Mesenchymal stem cell (in vitro differentiated cells and primary cell): ENCODE data around the gene HINT1.

Source experiments
- DNase-seq: peaks from one replicate; pipeline ENCODE4 v3.0.0-alpha.2; 2013
- H2AFZ ChIP-seq: one replicate; pipeline ENCODE4 v1.6.1; 2013; ENCODE audit warnings: low read depth, mild to moderate bottlenecking, control low read depth, inconsistent platforms, low read length, moderate library complexity
- H2AK5ac ChIP-seq: 2 replicates; pipeline ENCODE4 v1.6.1; 2013; ENCODE audit warnings: low read length, moderate library complexity, mild to moderate bottlenecking, inconsistent platforms; ENCODE audit not compliant: severe bottlenecking
- H2BK120ac ChIP-seq: one replicate; pipeline ENCODE4 v1.6.1; 2013; ENCODE audit warnings: low read depth, mild to moderate bottlenecking, inconsistent platforms, low read length, moderate library complexity
- H2BK12ac ChIP-seq, 2 experiments: one replicate each; pipeline ENCODE4 v1.6.1; 2013; ENCODE audit warnings: inconsistent platforms in 2 of 2, low read length in 2 of 2, mild to moderate bottlenecking in 2 of 2, moderate library complexity in 2 of 2, control low read depth in 1 of 2
- H2BK15ac ChIP-seq: one replicate; pipeline ENCODE4 v1.6.1; 2013; ENCODE audit warnings: mild to moderate bottlenecking, low read depth, inconsistent platforms; ENCODE audit not compliant: poor library complexity, severe bottlenecking
- H2BK5ac ChIP-seq: 2 replicates; pipeline ENCODE4 v1.6.1; 2013; ENCODE audit warnings: low read depth, mild to moderate bottlenecking, low read length, control low read depth, inconsistent platforms; ENCODE audit not compliant: poor library complexity, severe bottlenecking
- H3K14ac ChIP-seq, 2 experiments: one replicate each; pipeline ENCODE4 v1.6.1; 2013; ENCODE audit warnings: inconsistent platforms in 2 of 2, low read length in 2 of 2, control low read depth in 1 of 2, mild to moderate bottlenecking in 1 of 2, moderate library complexity in 1 of 2
- H3K18ac ChIP-seq, 2 experiments: one replicate each; pipeline ENCODE4 v1.6.1; 2013; ENCODE audit warnings: inconsistent platforms in 2 of 2, low read length in 2 of 2, control low read depth in 1 of 2, low read depth in 1 of 2, mild to moderate bottlenecking in 1 of 2
- H3K23ac ChIP-seq, 2 experiments: one replicate each; pipeline ENCODE4 v1.6.1; 2013; ENCODE audit warnings: inconsistent platforms in 2 of 2, low read length in 2 of 2, mild to moderate bottlenecking in 2 of 2, moderate library complexity in 2 of 2, control low read depth in 1 of 2
- H3K27ac ChIP-seq: 2 replicates; pipeline ENCODE4 v1.5.1; 2013; ENCODE audit warnings: mild to moderate bottlenecking, moderate library complexity, low read length, control low read depth, inconsistent platforms; ENCODE audit not compliant: poor library complexity, severe bottlenecking
- H3K27me3 ChIP-seq, 2 experiments: 2 replicates each; pipeline versions ENCODE4 v1.6.1 to v1.7.0; 2013; ENCODE audit warnings: low read length in 2 of 2, mild to moderate bottlenecking in 2 of 2, moderate library complexity in 2 of 2, control low read depth in 1 of 2, inconsistent platforms in 1 of 2; ENCODE audit not compliant: control insufficient read depth in 1 of 2, insufficient read depth in 1 of 2
- H3K36me3 ChIP-seq, 2 experiments: 2 replicates each; pipeline versions ENCODE4 v1.6.1 to v1.7.0; 2013; ENCODE audit warnings: low read length in 2 of 2, control low read depth in 1 of 2, inconsistent platforms in 1 of 2, low read depth in 1 of 2, mild to moderate bottlenecking in 1 of 2; ENCODE audit not compliant: insufficient read depth in 2 of 2, control insufficient read depth in 1 of 2
- H3K4ac ChIP-seq, 2 experiments: one replicate each; pipeline ENCODE4 v1.6.1; 2013; ENCODE audit warnings: inconsistent platforms in 2 of 2, low read length in 2 of 2, mild to moderate bottlenecking in 2 of 2, moderate library complexity in 2 of 2, control low read depth in 1 of 2, low read depth in 1 of 2
- H3K4me1 ChIP-seq: 2 replicates; pipeline ENCODE4 v1.6.1; 2013; ENCODE audit warnings: low read depth, low read length, control low read depth; ENCODE audit not compliant: control insufficient read depth, insufficient read depth
- H3K4me2 ChIP-seq: 2 replicates; pipeline ENCODE4 v1.6.1; 2013; ENCODE audit warnings: low read length, mild to moderate bottlenecking, inconsistent platforms; ENCODE audit not compliant: poor library complexity, severe bottlenecking
- H3K4me3 ChIP-seq, 2 experiments: 2 replicates each; pipeline versions ENCODE4 v1.5.1 to v1.7.0; 2013; ENCODE audit warnings: low read length in 2 of 2, mild to moderate bottlenecking in 2 of 2, control low read depth in 1 of 2, low read depth in 1 of 2; ENCODE audit not compliant: insufficient read depth in 1 of 2
- H3K79me1 ChIP-seq: replicated peaks from 2 replicates; pipeline ENCODE4 v1.6.1; 2013; ENCODE audit warnings: mild to moderate bottlenecking, control low read depth, low read length, inconsistent platforms; ENCODE audit not compliant: poor library complexity, severe bottlenecking
- H3K9ac ChIP-seq: 2 replicates; pipeline ENCODE4 v1.7.0; 2013; ENCODE audit warnings: mild to moderate bottlenecking, low read length, moderate library complexity
- H3K9me3 ChIP-seq: 2 replicates; pipeline ENCODE4 v1.7.0; 2013; ENCODE audit warnings: mild to moderate bottlenecking, low read length; ENCODE audit not compliant: control insufficient read depth
- H4K8ac ChIP-seq: one replicate; pipeline ENCODE4 v1.6.1; 2013; ENCODE audit warnings: inconsistent platforms, mild to moderate bottlenecking, low read length, moderate library complexity
- H4K91ac ChIP-seq: one replicate; pipeline ENCODE4 v1.6.1; 2013; ENCODE audit warnings: mild to moderate bottlenecking, low read length, inconsistent platforms
- WGBS: methylation state at CpG from one replicate; pipeline ENCODE4 v1.1.7; 2013; ENCODE audit warnings: mixed read lengths; 5-methylcytosine and 5-hydroxymethylcytosine counted together

Gene HINT1

DNA sequence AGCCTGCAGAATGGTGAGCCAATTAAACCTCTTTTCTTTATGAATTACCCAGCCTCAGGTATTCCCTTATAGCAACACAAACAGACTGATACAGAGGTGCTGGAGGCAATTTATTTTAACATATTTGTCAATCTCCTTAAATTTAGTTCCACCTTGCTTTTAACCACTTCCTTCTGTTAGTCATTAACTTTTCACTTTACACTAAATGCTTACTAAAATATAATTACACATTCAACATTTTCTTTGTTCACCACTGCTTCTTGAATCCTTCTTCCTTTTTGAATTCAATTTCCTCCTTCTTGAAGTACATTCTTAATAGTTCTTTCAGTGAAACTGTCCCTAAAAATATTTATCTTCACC is 45.1 kb upstream of the HINT1 start:
- Histone ChIP-seq H4K8ac (no peak overlapping the region), H4K91ac (no peak overlapping the region), H3K27ac (no peak overlapping the region), H3K4me3 (no peak overlapping the region), H3K9ac (no peak overlapping the region), H3K9me3 (no peaks in the 10 kb centered on the region), H3K14ac (no peak overlapping the region), H3K4me1 (peaks cover 2% of the 10 kb centered on the region), H3K27me3 (no peaks in the 10 kb centered on the region), H3K23ac (no peak overlapping the region), H3K4ac (no peak overlapping the region), H3K18ac (no peak overlapping the region), H3K79me1 (no peaks in the 10 kb centered on the region), H2BK12ac (no peak overlapping the region), H2AK5ac (no peak overlapping the region), H3K36me3 (no peaks in the 10 kb centered on the region), H2BK5ac (peak overlapping the region; percentile 12), H2AFZ (no peak overlapping the region), H2BK15ac (no peak overlapping the region), H2BK120ac (no peak overlapping the region), H3K4me2 (no peak overlapping the region)
- DNase-seq: no peak

DNA sequence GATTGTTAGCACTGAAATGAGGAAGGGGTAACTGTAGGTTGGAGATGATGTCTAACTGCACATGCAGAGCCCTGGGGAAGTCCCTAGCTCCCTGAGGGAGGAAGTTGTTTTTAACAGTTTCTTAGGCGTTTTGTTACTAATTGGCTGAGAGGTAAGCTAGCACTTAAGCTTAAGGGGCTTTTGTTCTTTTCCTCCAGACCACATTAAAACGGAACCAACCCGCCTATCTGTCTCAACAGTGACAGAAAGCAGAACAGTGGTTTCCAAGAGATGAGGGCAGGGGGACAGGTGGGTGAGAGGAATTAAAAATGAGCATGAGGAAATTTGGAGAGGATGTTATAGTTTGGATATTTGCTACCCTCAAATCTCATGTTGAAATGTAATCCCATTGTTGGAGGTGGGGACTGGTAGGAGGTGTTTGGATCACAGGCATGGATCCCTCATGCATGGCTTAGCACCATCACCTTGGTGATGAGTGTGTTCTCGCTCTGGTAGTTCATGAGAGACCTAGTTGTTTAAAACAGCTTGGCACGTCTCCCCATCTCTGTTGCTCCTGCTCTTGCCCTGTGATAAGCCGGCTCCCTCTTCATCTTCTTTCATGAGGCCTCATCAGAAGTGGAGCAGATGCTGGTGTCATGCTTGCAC is 44.6 kb upstream of the HINT1 start:
- no peak overlapping the region for H3K9ac ChIP-seq
- H2BK120ac ChIP-seq: no peak overlapping the region

DNA sequence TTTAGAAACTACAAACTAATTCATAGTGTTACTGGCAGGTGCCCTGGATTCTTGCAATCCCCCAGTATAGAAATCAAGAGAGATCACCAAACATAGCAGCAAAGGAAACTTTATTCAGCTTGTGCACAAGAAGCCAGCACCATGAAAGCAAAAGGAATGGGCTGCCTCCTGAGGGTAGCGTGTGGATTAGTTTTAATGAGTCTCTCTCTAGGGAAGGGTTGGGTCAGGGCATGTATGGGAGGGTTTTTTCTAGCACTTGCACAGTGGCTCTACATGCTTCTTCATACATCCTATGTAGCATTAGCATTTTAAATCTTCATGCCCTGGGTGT is 44.1 kb upstream of the HINT1 start:
- no peak overlapping the region for H3K4ac ChIP-seq
- no peaks in the 10 kb centered on the region for H3K79me1 ChIP-seq
- no peak overlapping the region for H2BK120ac ChIP-seq
- no peak overlapping the region for H4K91ac ChIP-seq
- no peak overlapping the region for H2AK5ac ChIP-seq
- H3K27me3 ChIP-seq: no peaks in the 10 kb centered on the region
- H3K4me1 ChIP-seq: peaks cover 2% of the 10 kb centered on the region
- H2BK5ac ChIP-seq: no peak overlapping the region
- no peak overlapping the region for H2AFZ ChIP-seq
- no peak overlapping the region for H3K27ac ChIP-seq
- DNase-seq: no peak
- WGBS: 100% methylated on average over 1 of the region's 1 CpG
- no peak overlapping the region for H3K9ac ChIP-seq
- no peak overlapping the region for H2BK15ac ChIP-seq
- H3K4me3 ChIP-seq: no peak overlapping the region
- no peak overlapping the region for H3K23ac ChIP-seq
- no peaks in the 10 kb centered on the region for H3K36me3 ChIP-seq
- no peak overlapping the region for H3K4me2 ChIP-seq
- no peak overlapping the region for H3K14ac ChIP-seq
- no peak overlapping the region for H3K18ac ChIP-seq
- no peak overlapping the region for H2BK12ac ChIP-seq
- no peak overlapping the region for H4K8ac ChIP-seq
- H3K9me3 ChIP-seq: no peaks in the 10 kb centered on the region

More for the DNA sequence above, 44.6 kb upstream of the HINT1 start:
- Histone ChIP-seq H2AFZ (no peak overlapping the region), H2BK12ac (no peak overlapping the region), H2BK15ac (no peak overlapping the region), H2AK5ac (no peak overlapping the region), H3K4me1 (peaks cover 2% of the 10 kb centered on the region), H3K18ac (no peak overlapping the region), H3K4ac (no peak overlapping the region), H3K36me3 (no peaks in the 10 kb centered on the region), H4K8ac (no peak overlapping the region), H4K91ac (no peak overlapping the region), H3K27ac (no peak overlapping the region), H2BK5ac (no peak overlapping the region), H3K9me3 (no peaks in the 10 kb centered on the region), H3K4me3 (no peak overlapping the region), H3K27me3 (no peaks in the 10 kb centered on the region), H3K14ac (no peak overlapping the region), H3K79me1 (no peaks in the 10 kb centered on the region), H3K4me2 (no peak overlapping the region), H3K23ac (no peak overlapping the region)
- WGBS: 49% methylated on average over 5 of the region's 6 CpGs
- DNase-seq: no peak

- H2AFZ ChIP-seq: no peak overlapping the region
- no peak overlapping the region for H3K4me3 ChIP-seq
- DNase-seq: no peak
- H3K27me3 ChIP-seq: no peaks in the 10 kb centered on the region
- H2BK120ac ChIP-seq: no peak overlapping the region
- no peak overlapping the region for H2AK5ac ChIP-seq
- H3K27ac ChIP-seq: no peak overlapping the region
- no peak overlapping the region for H4K91ac ChIP-seq
- H2BK15ac ChIP-seq: no peak overlapping the region
- H3K79me1 ChIP-seq: no peaks in the 10 kb centered on the region
- no peak overlapping the region for H2BK5ac ChIP-seq
- no peak overlapping the region for H3K18ac ChIP-seq
- H3K36me3 ChIP-seq: no peaks in the 10 kb centered on the region
- no peak overlapping the region for H4K8ac ChIP-seq
- no peak overlapping the region for H3K14ac ChIP-seq
- H3K9me3 ChIP-seq: no peaks in the 10 kb centered on the region
- H3K4ac ChIP-seq: no peak overlapping the region
- H2BK12ac ChIP-seq: no peak overlapping the region
- no peak overlapping the region for H3K23ac ChIP-seq
- H3K4me2 ChIP-seq: no peak overlapping the region
- 90% methylated on average over 1 of the region's 1 CpG for WGBS
- no peak overlapping the region for H3K9ac ChIP-seq
- peaks cover 2% of the 10 kb centered on the region for H3K4me1 ChIP-seq
These were observed 41.7 kb upstream of the HINT1 start for GRCh38 chr5:131206772-131207171.
